SIG-M5 treated with dmso at 0.1 percent for 504 hours (cell line): Measurements from ENCODE around the gene HOXC4.
"Not testable (repeated sequence)": the region's sequence is repeated elsewhere in the genome, so short reads cannot be mapped to it uniquely, and the experiment has no call there.

Experiments
- DNase-seq: peaks from one replicate; lab custom pipeline; 2025; ENCODE audit not compliant: unreplicated experiment; lab: John Stamatoyannopoulos, UW

The HOXC4 gene

GRCh38 chr12:54039417-54040147 lies 14.1 kb upstream of the HOXC4 start:
- DNase-seq: no peak

- DNase-seq: no peak
These were observed 13.5 kb upstream of the HOXC4 start for GRCh38 chr12:54040148-54040494.

GRCh38 chr12:54040648-54041047 lies 13.0 kb upstream of the HOXC4 start:
- DNase-seq: no peak

GRCh38 chr12:54041097-54041690 lies 12.4 kb upstream of the HOXC4 start:
- DNase-seq: no peak

- not testable (repeated sequence) for DNase-seq
These were observed 11.6 kb upstream of the HOXC4 start for GRCh38 chr12:54042033-54042432.

- DNase-seq: no peak
These were observed 10.4 kb upstream of the HOXC4 start for GRCh38 chr12:54042970-54043853.

- DNase-seq: no peak
These were observed 9.1 kb upstream of the HOXC4 start for GRCh38 chr12:54044425-54045103.

- no peak for DNase-seq
These were observed 8.2 kb upstream of the HOXC4 start for GRCh38 chr12:54045401-54045800.

- DNase-seq: no peak
These were observed 7.6 kb upstream of the HOXC4 start for GRCh38 chr12:54045868-54046521.

GRCh38 chr12:54046809-54047159 lies 6.9 kb upstream of the HOXC4 start:
- DNase-seq: no peak

- DNase-seq: no peak
These were observed 6.3 kb upstream of the HOXC4 start for GRCh38 chr12:54047160-54047963.

- DNase-seq: no peak
These were observed 5.7 kb upstream of the HOXC4 start for GRCh38 chr12:54047964-54048303.

- no peak for DNase-seq
These were observed 5.1 kb upstream of the HOXC4 start for GRCh38 chr12:54048406-54049093.

GRCh38 chr12:54049108-54049507 lies 4.5 kb upstream of the HOXC4 start:
- no peak for DNase-seq

GRCh38 chr12:54050482-54050810 lies 3.2 kb upstream of the HOXC4 start:
- DNase-seq: no peak

GRCh38 chr12:54051026-54051842 lies 2.4 kb upstream of the HOXC4 start:
- no peak for DNase-seq

- no peak for DNase-seq
These were observed 1.7 kb upstream of the HOXC4 start for GRCh38 chr12:54051874-54052437.

- no peak for DNase-seq
These were observed 1.1 kb upstream of the HOXC4 start for GRCh38 chr12:54052438-54053002.
